Measurements from ENCODE around the gene BCL7C. TPM values are rescaled to one million over a fixed set of nuclear protein-coding genes. Genes with fewer than 3 reads are reported as not detected.

BCL7C gene
- total and polyA plus RNA-seq, 2 of the 4 experiments (the other 2 are of a cell fraction): 32.3 to 34.9 TPM

DNA sequence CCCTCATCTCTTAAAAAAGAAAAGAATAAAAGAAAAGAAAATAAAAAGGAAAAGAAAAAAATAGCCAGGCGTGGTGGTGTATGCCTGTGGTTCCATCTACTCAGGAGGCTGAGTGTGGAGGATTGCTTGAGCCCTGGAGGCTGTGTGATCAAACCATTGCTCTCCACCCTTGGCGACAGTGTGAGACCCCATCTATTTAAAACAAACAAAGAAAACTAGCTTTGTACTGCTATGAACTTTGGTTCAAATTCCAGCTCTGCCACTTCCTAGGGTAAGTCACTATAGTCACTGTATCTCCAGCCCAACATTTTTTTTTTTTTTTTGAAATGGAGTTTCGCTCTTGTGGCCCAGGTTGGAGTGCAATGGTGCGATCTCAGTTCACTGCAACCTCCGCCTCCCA, 6.7 kb upstream of the BCL7C start:
- H2BK15ac ChIP-seq (ENCODE audit: low read depth, low read length): no peak overlapping the region
- WGBS, 2 experiments (ENCODE audit: extremely low coverage in 2 of 2, insufficient read length in 1 of 2): no CpG with 5 or more reads among the region's 5 CpGs
- POLR2A ChIA-PET (ENCODE audit: unreplicated experiment): no interaction called here
- no peak overlapping the region for H3K56ac ChIP-seq (ENCODE audit: extremely low read depth, insufficient read depth, low read length)
- no TSS peak for BruUV-seq (replicated peaks)
- no peak overlapping the region for H2BK5ac ChIP-seq (ENCODE audit: low read depth, low read length, poor library complexity, severe bottlenecking)
- H4K20me1 ChIP-seq (ENCODE audit: insufficient read depth, low read length): 0 out of 2 replicates have a peak, but pooled peaks cover 5% of the 10 kb centered on the region
- no peaks in the 10 kb centered on the region for H3K27me3 ChIP-seq (ENCODE audit: control insufficient read depth, insufficient read depth, low read length)
- H3K9ac ChIP-seq (ENCODE audit: low read depth, low read length): no peak overlapping the region
- CTCF ChIA-PET: interaction anchor here (0.6 to 0.9 kb wide), 2 partner anchors 11 to 40 kb away, joined by 3 to 11 read pairs; no protein-coding TSS in a partner anchor
- no peaks in the 10 kb centered on the region for H3K36me3 ChIP-seq (ENCODE audit: control insufficient read depth, insufficient read depth, low read length)
- H3K9me3 ChIP-seq (ENCODE audit: control insufficient read depth, insufficient read depth, low read length): no peaks in the 10 kb centered on the region
- no peak overlapping the region for H3K27ac ChIP-seq (ENCODE audit: insufficient read depth, low read length)
- no peak overlapping the region for H2AK5ac ChIP-seq (ENCODE audit: low read depth, low read length)
- intact Hi-C loops (cut with micrococcal nuclease): no loop called here
- H4K91ac ChIP-seq (ENCODE audit: insufficient read depth, low read depth, low read length): no peak overlapping the region
- H4K5ac ChIP-seq (ENCODE audit: low read depth, low read length): no peak overlapping the region
- in situ Hi-C loops (cut with MboI; ENCODE audit: low sequenced_read_pairs): no loop called here
- H3K14ac ChIP-seq (replicated peaks; ENCODE audit: low read depth, low read length): no peak overlapping the region
- no peak overlapping the region for H2AK9ac ChIP-seq (replicated peaks; ENCODE audit: low read depth, low read length, poor library complexity)
- peaks cover 3 to 29% of the 10 kb centered on the region in 2 experiments; a peak in 2 of 4 replicates for H3K79me1 ChIP-seq (ENCODE audit: low read depth in 1 of 2, low read length in 2 of 2)
- H3K4me2 ChIP-seq (ENCODE audit: low read depth, low read length): no peak overlapping the region
- no peak overlapping the region for H3K18ac ChIP-seq (ENCODE audit: low read depth, low read length)
- TF ChIP-seq POLR2A (IDR thresholded peaks at IDR 0.05; ENCODE audit: low read depth, low read length): no peak
- TF ChIP-seq SMC3 (IDR thresholded peaks at IDR 0.05; ENCODE audit: low read depth, low read length): no peak
- TF ChIP-seq, protein P1, sequence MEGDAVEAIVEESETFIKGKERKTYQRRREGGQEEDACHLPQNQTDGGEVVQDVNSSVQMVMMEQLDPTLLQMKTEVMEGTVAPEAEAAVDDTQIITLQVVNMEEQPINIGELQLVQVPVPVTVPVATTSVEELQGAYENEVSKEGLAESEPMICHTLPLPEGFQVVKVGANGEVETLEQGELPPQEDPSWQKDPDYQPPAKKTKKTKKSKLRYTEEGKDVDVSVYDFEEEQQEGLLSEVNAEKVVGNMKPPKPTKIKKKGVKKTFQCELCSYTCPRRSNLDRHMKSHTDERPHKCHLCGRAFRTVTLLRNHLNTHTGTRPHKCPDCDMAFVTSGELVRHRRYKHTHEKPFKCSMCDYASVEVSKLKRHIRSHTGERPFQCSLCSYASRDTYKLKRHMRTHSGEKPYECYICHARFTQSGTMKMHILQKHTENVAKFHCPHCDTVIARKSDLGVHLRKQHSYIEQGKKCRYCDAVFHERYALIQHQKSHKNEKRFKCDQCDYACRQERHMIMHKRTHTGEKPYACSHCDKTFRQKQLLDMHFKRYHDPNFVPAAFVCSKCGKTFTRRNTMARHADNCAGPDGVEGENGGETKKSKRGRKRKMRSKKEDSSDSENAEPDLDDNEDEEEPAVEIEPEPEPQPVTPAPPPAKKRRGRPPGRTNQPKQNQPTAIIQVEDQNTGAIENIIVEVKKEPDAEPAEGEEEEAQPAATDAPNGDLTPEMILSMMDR (conservative IDR thresholded peaks at IDR 0.05; ENCODE audit: low read depth, low read length): no peak
- no peak for TF ChIP-seq RFX5 (IDR thresholded peaks at IDR 0.05; ENCODE audit: low read depth, low read length)
- no peak for TF ChIP-seq FOS (IDR thresholded peaks at IDR 0.05; ENCODE audit: low read depth, low read length)
- TF ChIP-seq, protein P2, sequence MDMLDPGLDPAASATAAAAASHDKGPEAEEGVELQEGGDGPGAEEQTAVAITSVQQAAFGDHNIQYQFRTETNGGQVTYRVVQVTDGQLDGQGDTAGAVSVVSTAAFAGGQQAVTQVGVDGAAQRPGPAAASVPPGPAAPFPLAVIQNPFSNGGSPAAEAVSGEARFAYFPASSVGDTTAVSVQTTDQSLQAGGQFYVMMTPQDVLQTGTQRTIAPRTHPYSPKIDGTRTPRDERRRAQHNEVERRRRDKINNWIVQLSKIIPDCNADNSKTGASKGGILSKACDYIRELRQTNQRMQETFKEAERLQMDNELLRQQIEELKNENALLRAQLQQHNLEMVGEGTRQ (IDR thresholded peaks at IDR 0.05; ENCODE audit: low read depth, low read length): no peak
- no peak overlapping the region for H3K23ac ChIP-seq (ENCODE audit: low read depth, low read length)
- H3K4me1 ChIP-seq (ENCODE audit: control insufficient read depth, insufficient read depth, low read length): peaks cover 10% of the 10 kb centered on the region
- no peak overlapping the region for H3K4ac ChIP-seq (ENCODE audit: low read depth, low read length)
- H2BK20ac ChIP-seq (ENCODE audit: low read depth, low read length): no peak overlapping the region
- no peak overlapping the region for H4K8ac ChIP-seq (ENCODE audit: low read depth in 2 of 2, low read length in 2 of 2)
- ATAC-seq (ENCODE audit: low read depth) (no peak), DNase-seq (no peak)
- peaks cover 15% of the 10 kb centered on the region for H3K9me1 ChIP-seq (ENCODE audit: insufficient read depth, low read length)
- H2BK120ac ChIP-seq (ENCODE audit: low read depth, low read length): no peak overlapping the region
- H3K4me3 ChIP-seq (ENCODE audit: insufficient read depth, low read depth, low read length): no peak overlapping the region
- H2AFZ ChIP-seq (replicated peaks; ENCODE audit: low read length, poor library complexity): no peak overlapping the region
- dilution Hi-C loops (cut with HindIII; ENCODE audit: low sequenced_read_pairs, unreplicated experiment): no loop called here
